Lung (tissue), 12 donors: Measurements from ENCODE around the gene ZMYND10. TPM values are rescaled to one million over a fixed set of nuclear protein-coding genes. Genes with fewer than 3 reads are reported as not detected.

ENCODE experiments used
- ATAC-seq: fragments of 200-7000 bp; cut with Tn5 transposase; one replicate; pipeline ENCODE4 v1.9.1; 2020; ENCODE audit warnings: moderate number of reproducible peaks; ENCODE audit not compliant: insufficient read depth, low FRiP score
- DNase-seq, 3 donors: peaks; one replicate each; pipeline ENCODE4 v3.0.0-alpha.2; 2013 to 2017
- H3K27ac ChIP-seq, 2 donors: one replicate each; pipeline ENCODE4 v1.5.1; 2013; ENCODE audit warnings: mild to moderate bottlenecking in 2 of 2, moderate library complexity in 2 of 2, control low read depth in 1 of 2, inconsistent platforms in 1 of 2, low read depth in 1 of 2, low read length in 1 of 2
- H3K27me3 ChIP-seq, 3 donors: one replicate each; pipeline ENCODE4 v1.5.1; 2013; ENCODE audit warnings: low read length in 2 of 3; ENCODE audit not compliant: control insufficient read depth in 3 of 3, insufficient read depth in 3 of 3
- H3K36me3 ChIP-seq, 4 donors: one replicate each; pipeline ENCODE4 v1.5.1; 2013; ENCODE audit warnings: low read length in 4 of 4, mild to moderate bottlenecking in 1 of 4, moderate library complexity in 1 of 4; ENCODE audit not compliant: control insufficient read depth in 4 of 4, insufficient read depth in 4 of 4
- H3K4me1 ChIP-seq, 5 donors: one replicate each; pipeline ENCODE4 v1.5.1; 2013; ENCODE audit warnings: low read length in 5 of 5, mild to moderate bottlenecking in 2 of 5, moderate library complexity in 1 of 5; ENCODE audit not compliant: control insufficient read depth in 5 of 5, insufficient read depth in 5 of 5
- H3K4me3 ChIP-seq: one replicate; pipeline ENCODE4 v1.5.1; 2013; ENCODE audit warnings: mild to moderate bottlenecking, control low read depth, moderate library complexity
- H3K9ac ChIP-seq, 2 donors: one replicate each; pipeline ENCODE4 v1.5.1; 2013; ENCODE audit warnings: low read length in 2 of 2, control low read depth in 1 of 2; ENCODE audit not compliant: insufficient read depth in 1 of 2
- H3K9me3 ChIP-seq, 4 donors: one replicate each; pipeline ENCODE4 v1.5.1; 2013; ENCODE audit warnings: low read length in 3 of 4, mild to moderate bottlenecking in 1 of 4, moderate library complexity in 1 of 4; ENCODE audit not compliant: control insufficient read depth in 4 of 4, insufficient read depth in 3 of 4
- CTCF ChIP-seq: IDR thresholded peaks from 2 replicates; pipeline ENCODE4 v1.5.1; 2012; ENCODE audit warnings: mild to moderate bottlenecking; ENCODE audit errors: control extremely low read depth, extremely low read depth
- WGBS, 2 donors: extraction: QIAGEN DNeasy Blood & Tissue Kit; methylation state at CpG; one replicate each; pipeline ENCODE4 v1.1.7; 2013; 5-methylcytosine and 5-hydroxymethylcytosine counted together
- polyA plus RNA-seq, 2 donors: library from polyadenylated mRNA; stranded (reverse); fragments of 200-250 nt; gene quantifications; one replicate each; pipeline ENCODE4 v1.2.1, GENCODE V29; 2013
- total RNA-seq, 2 donors: library from RNA; depleted of rRNA in 1 of 2; stranded (reverse); fragments of >200 nt in 1 of 2; gene quantifications; one replicate each; pipeline ENCODE4 v1.2.1, GENCODE V29; 2014 to 2021
- donor health status: control.
- donor health status: control.
- donor health status: Bipolar disorder and iron deficiency.
- donor health status: healthy.
- donor health status: DM: yes; HTN: yes; CAD: no.

The ZMYND10 gene
- total and polyA plus RNA-seq, 4 donors, result 31.4 to 117 (median 62.4) TPM

DNA sequence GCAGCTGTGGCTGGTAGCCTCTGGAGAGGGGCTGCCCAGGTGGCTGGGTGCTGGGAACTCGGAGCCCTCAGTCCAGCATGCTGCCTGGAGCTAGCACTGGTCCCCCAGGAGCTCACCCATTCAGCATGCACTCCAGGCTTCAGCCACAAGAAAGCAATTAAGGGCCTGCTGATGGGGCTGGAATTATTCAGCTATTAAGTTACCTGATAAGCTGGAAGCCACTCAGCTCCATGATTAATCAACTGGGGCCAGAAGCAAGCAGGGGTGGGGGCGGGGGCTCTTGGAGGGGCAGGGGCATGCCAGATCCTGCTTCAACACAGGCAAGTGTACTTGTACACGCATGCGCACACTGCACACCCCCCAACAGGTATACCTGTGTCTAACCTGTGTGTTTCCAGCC, 35.9 kb upstream of the ZMYND10 start:
- DNase-seq (no peak), ATAC-seq (no peak)
- Histone ChIP-seq H3K27me3 (no peaks in the 10 kb centered on the region), H3K4me3 (no peak overlapping the region), H3K4me1 (peaks cover 0 to 12% (median 0%) of the 10 kb centered on the region in 5 donors), H3K27ac (no peak overlapping the region), H3K36me3 (peaks cover 0 to 8% (median 0%) of the 10 kb centered on the region in 4 donors), H3K9me3 (no peaks in the 10 kb centered on the region), H3K9ac (no peak overlapping the region)
- TF ChIP-seq CTCF, result no peak
- 93 to 94% methylated on average over 4 of the region's 4 CpGs for WGBS, 2 donors

- WGBS, 2 donors, result 92 to 96% methylated on average over 15 to 17 of the region's 17 CpGs
- no peak for TF ChIP-seq CTCF
- Histone ChIP-seq H3K4me1 (peaks cover 0 to 12% (median 0%) of the 10 kb centered on the region in 5 donors), H3K9ac (no peak overlapping the region), H3K4me3 (no peak overlapping the region), H3K27ac (no peak overlapping the region), H3K27me3 (no peaks in the 10 kb centered on the region), H3K36me3 (peaks cover 0 to 8% (median 0%) of the 10 kb centered on the region in 4 donors), H3K9me3 (no peaks in the 10 kb centered on the region)
- ATAC-seq (no peak), DNase-seq (no peak)
Measured at GRCh38 chr3:50380405-50381085, 35.0 kb upstream of the ZMYND10 start.

- TF ChIP-seq CTCF, result no peak
- Histone ChIP-seq H3K4me1 (peaks cover 0 to 12% (median 0%) of the 10 kb centered on the region in 5 donors), H3K9ac (no peak overlapping the region), H3K27ac (no peak overlapping the region), H3K36me3 (peaks cover 0 to 5% (median 0%) of the 10 kb centered on the region in 4 donors), H3K27me3 (no peaks in the 10 kb centered on the region), H3K4me3 (no peak overlapping the region), H3K9me3 (no peaks in the 10 kb centered on the region)
- 92% methylated on average over 17 of the region's 17 CpGs for WGBS, 2 donors
- ATAC-seq, result no peak
- no peak for DNase-seq
Measured at GRCh38 chr3:50378757-50379156, 33.2 kb upstream of the ZMYND10 start.
